WERI-Rb-1 (cell line): ENCODE results near the gene PHACTR1.

Source experiments
- DNase-seq: peaks from one replicate; pipeline ENCODE4 v3.0.0-alpha.2; 2020
- H3K27ac ChIP-seq: fragments of 250-450 bp; sonication (Bioruptor Pico); 2 replicates; pipeline ENCODE4 v1.5.1; 2020; ENCODE audit warnings: mild to moderate bottlenecking, moderate library complexity
- H3K27me3 ChIP-seq: fragments of 250-450 bp; sonication (Bioruptor Pico); 2 replicates; pipeline ENCODE4 v1.5.1; 2021; ENCODE audit warnings: mild to moderate bottlenecking, low read depth, moderate library complexity; ENCODE audit not compliant: insufficient read depth, severe bottlenecking
- H3K36me3 ChIP-seq: fragments of 250-450 bp; sonication (Bioruptor Pico); 2 replicates; pipeline ENCODE4 v1.5.1; 2020; ENCODE audit warnings: mild to moderate bottlenecking, moderate library complexity
- H3K4me3 ChIP-seq: 2 replicates; pipeline ENCODE4 v1.5.1; 2011; ENCODE audit warnings: low read depth, mild to moderate bottlenecking, control low read depth, low read length
- H3K9me3 ChIP-seq: fragments of 250-450 bp; sonication (Bioruptor Pico); 2 replicates; pipeline ENCODE4 v1.5.1; 2021; ENCODE audit warnings: mild to moderate bottlenecking, moderate library complexity; ENCODE audit not compliant: severe bottlenecking
- TF ChIP-seq, protein P1 (sequence below): IDR thresholded peaks from 2 replicates; pipeline ENCODE4 v1.5.1; 2011; ENCODE audit warnings: low read depth, mild to moderate bottlenecking, control low read depth, inconsistent platforms, low read length

The PHACTR1 gene

GRCh38 chr6:12815884-12816600 is 99.5 kb downstream of the PHACTR1 start:
- TF ChIP-seq, protein P1, sequence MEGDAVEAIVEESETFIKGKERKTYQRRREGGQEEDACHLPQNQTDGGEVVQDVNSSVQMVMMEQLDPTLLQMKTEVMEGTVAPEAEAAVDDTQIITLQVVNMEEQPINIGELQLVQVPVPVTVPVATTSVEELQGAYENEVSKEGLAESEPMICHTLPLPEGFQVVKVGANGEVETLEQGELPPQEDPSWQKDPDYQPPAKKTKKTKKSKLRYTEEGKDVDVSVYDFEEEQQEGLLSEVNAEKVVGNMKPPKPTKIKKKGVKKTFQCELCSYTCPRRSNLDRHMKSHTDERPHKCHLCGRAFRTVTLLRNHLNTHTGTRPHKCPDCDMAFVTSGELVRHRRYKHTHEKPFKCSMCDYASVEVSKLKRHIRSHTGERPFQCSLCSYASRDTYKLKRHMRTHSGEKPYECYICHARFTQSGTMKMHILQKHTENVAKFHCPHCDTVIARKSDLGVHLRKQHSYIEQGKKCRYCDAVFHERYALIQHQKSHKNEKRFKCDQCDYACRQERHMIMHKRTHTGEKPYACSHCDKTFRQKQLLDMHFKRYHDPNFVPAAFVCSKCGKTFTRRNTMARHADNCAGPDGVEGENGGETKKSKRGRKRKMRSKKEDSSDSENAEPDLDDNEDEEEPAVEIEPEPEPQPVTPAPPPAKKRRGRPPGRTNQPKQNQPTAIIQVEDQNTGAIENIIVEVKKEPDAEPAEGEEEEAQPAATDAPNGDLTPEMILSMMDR = no peak
- no peak overlapping the region for H3K27ac ChIP-seq

GRCh38 chr6:12818324-12818723 is 101.8 kb downstream of the PHACTR1 start:
- no peaks in the 10 kb centered on the region for H3K36me3 ChIP-seq
- no peak overlapping the region for H3K27ac ChIP-seq
- DNase-seq = no peak
- TF ChIP-seq, protein P1 = no peak
- H3K27me3 ChIP-seq = no peaks in the 10 kb centered on the region
- no peak overlapping the region for H3K4me3 ChIP-seq
- H3K9me3 ChIP-seq = no peaks in the 10 kb centered on the region

More at GRCh38 chr6:12815884-12816600, 99.5 kb downstream of the PHACTR1 start:
- Histone ChIP-seq H3K9me3 (no peaks in the 10 kb centered on the region), H3K4me3 (no peak overlapping the region), H3K36me3 (no peaks in the 10 kb centered on the region), H3K27me3 (no peaks in the 10 kb centered on the region)
- no peak for DNase-seq

DNA sequence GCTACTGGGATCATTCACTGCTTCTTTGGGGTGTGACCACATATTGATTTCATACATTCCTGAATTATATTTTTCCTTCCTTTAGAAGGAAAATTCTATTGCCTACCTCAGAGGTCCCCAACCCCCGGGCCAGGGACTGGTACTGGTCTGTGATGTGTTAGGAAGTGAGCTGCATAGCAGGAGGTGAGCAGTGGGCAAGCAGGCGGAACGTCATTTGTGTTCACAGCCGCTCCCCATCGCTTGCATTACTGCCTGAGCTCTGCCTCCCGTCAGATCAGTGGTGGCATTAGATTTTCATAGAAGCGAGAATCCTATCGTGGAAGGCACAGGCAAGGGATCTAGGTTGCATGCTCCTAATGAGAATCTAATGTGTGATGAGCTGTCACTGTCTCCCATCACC is 107.3 kb downstream of the PHACTR1 start:
- Histone ChIP-seq H3K27me3 (no peaks in the 10 kb centered on the region), H3K4me3 (no peak overlapping the region), H3K9me3 (no peaks in the 10 kb centered on the region), H3K36me3 (no peaks in the 10 kb centered on the region), H3K27ac (no peak overlapping the region)
- TF ChIP-seq, protein P1 = no peak
- no peak for DNase-seq

DNA sequence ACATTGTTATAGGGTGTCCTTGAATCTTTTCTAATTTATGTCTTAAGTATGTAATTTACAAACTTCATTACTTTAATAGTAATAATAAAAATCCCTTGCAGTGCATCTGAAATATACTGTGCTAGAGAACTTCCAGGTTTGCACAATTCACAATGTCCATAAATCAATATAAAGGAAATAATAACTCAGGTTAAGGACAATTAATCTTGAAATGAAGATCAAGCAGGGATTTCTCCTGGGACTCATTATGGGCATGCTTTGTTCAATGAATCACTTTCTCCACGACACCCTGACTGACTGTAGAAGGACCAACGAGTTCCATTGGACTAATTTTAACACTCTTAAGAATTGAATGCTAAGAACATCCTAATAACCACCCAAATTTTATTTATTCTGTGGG is 110.0 kb downstream of the PHACTR1 start:
- Histone ChIP-seq H3K27me3 (no peaks in the 10 kb centered on the region), H3K27ac (no peak overlapping the region), H3K9me3 (no peaks in the 10 kb centered on the region), H3K36me3 (no peaks in the 10 kb centered on the region), H3K4me3 (no peak overlapping the region)
- DNase-seq = no peak
- TF ChIP-seq, protein P1 = no peak

- no peaks in the 10 kb centered on the region for H3K27me3 ChIP-seq
- H3K36me3 ChIP-seq = no peaks in the 10 kb centered on the region
- no peak for DNase-seq
These were observed 111.4 kb downstream of the PHACTR1 start for GRCh38 chr6:12827921-12828320.

More at GRCh38 chr6:12827921-12828320, 111.4 kb downstream of the PHACTR1 start:
- Histone ChIP-seq H3K27ac (no peak overlapping the region), H3K9me3 (no peaks in the 10 kb centered on the region), H3K4me3 (no peak overlapping the region)
- TF ChIP-seq, protein P1 = no peak
